NCI-H446 treated with DMSO at 0.1 percent for 48 hours (cell line): ENCODE measurements around the gene KRT16.
A peak's percentile ranks its signal among the peaks of the same experiment; 100 is the strongest.
"Not testable (repeated sequence)": the region's sequence is repeated elsewhere in the genome, so short reads cannot be mapped to it uniquely, and the experiment has no call there.

Experiments used
- DNase-seq: peaks from one replicate; lab custom pipeline; 2025; lab: John Stamatoyannopoulos, UW

The KRT16 gene

DNA sequence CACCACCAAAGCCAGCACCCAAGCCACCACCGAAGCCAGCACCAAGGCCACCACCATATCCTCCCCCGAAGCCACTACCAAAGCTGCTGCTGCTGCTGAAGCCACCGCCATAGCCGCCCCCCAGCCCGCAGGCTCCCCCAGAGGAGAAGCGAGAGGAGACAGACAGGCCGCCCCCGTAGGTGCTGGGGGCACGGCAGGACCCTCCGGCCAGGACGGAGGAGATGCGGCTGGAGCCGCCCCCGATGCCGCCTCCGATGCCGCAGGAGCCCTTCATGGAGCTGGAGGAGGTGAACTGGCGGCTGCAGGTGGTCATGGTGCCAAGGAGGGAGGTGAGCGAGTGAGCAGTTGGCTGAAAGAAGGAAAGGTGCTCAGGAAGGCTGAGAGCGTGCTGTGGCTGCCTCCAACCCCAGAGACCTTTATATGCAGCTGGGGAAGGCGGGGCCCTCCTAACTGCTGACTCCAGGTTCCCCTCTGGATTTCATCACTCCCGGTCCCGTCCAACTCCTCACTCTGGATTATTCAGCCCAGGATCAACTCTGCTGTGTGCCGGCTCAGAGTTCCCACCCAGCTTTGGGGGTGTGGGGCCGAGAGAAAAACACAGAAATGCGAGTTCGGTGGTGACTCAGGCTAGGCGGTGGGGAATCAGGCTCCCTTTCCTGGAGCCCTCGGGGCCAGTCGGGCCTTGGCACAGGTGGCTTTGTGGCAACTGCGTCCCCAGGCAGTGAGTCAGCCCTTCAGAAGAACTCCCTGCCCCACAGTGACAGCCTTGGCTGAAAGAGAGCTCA lies at the start of gene KRT16:
Gene KRT16, minus strand, starts transcription at position 392 of the 785 bp plus-strand sequence. Its CDS starts 79 bp downstream, at position 313.
- not testable (repeated sequence) for DNase-seq

DNA sequence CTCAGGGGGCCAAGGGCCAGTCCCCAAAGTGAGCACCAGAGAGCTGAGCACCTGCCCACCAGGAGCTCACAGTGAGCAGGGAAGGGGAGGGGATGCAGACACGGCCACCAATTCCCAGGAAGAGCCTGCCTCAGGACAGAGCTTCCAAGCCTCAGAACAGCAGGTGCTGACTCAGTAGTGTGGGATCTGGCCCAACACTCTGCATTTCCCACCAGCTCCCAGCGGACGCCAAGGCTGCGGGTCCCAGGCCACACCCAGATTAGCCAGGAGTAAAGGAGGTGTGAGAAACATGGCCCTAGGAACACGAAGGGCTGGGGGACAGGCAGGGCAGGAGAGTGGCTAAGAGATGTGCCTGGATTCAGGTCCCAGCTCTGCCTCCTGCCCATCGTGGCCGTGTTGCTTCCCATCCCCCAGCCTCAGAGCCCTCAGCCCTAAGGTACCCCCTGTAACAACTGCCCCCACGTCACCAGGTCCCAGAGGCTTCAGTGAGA lies 47.7 kb upstream of the KRT16 start:
- no peak for DNase-seq

DNA sequence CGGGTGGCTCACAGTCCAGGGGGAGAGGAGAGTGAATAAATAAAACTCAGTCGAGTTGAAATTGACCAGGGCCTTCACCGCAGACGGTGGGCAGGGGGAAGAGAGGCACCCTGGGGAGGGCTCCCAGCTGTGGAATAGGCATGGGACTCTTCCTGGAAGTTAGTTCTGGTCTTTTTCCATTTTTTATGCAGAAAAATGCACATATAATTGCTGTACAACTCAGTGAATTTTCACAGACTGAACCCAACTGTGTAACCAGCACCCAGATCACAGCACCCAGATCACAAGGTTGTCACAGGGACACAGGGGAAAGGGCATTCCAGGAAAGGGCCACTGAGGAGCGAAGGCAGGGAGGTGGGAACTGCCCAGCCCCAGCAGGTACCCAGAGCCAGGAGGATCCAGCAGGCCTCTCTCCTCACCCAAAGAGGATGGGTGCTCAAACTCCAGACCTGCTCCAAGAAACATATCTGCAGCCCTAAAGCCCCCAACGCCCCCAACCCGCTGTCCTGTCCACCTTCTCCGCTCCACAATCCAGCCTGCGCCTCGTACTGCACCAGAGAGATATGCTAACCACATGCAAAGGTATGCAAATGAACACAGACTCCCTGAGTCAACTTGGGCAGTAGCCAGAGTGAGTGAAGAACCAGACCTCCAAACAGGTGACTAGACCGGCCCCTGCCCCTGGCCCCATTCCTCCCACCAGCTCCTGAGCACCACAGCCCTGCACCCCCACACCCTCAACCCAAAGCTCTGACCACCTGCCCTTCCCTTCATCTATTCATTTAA lies 47.1 kb upstream of the KRT16 start:
- DNase-seq = no peak

DNA sequence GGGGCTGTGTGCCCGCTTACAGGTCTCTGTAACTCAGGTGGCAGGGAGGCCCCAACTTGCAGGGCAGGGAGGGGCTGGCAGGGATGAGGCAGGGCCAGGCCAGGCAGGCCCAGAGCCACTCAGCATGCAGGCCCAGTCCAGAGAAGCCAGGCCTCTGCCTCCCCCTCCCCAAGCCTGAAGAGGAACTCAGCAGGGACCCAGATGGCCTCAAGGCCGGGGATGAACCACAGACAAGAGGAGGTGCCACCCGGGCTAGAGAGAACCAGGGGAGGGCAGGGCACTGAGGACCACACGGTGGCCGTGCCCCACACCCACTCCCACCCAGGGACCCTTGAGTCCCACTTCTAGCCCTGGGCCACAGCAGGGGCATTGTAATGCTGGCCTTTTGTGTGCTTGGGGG lies 46.3 kb upstream of the KRT16 start:
- no peak for DNase-seq

DNA sequence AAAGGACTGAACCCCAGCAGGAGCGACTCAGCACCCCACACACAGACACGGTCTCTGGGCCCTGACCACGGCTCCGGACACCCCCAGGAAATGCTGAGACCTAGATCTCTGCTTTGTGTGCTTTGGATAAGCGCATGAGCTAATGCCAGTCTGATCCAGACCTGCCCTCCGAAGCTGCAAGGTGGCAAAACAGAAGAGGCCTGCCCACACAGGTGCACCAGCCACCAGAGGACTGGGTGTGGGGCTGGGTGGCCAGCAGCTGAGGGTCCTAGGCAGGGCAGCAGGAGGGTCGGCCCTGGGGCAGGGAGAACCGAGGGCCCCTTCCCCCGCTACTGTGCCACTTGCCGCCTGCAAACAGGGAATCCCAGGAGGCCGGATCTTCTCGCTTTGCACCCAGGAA lies 45.4 kb upstream of the KRT16 start:
- DNase-seq = no peak

DNA sequence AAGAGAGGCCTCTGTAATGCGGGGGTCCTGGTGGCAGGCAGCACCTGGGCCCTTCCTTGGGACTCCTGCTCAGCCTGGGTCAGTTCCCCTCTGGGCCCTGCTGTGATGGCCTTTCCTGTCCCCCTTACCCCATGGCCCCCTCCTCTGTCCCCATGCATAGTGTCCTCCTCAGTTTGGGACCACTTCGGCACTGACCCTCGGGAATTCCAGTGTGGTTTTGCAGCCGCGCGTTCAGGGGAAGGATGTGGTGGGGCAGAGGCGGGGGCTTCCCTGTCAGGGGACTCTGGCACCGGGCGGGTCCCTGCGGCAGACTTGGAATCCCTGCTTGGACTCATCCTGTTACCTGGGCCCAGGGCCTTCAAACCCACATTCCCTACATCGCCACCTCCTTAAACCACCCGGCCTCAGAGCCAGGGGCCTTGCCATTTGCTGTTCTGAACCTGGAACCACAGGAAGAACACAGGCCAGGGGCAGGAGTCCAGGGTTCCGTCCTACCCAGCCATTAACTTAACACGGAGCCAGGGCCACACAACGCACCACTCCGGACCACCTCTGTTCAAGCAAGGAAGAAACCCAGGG lies 44.7 kb upstream of the KRT16 start:
- no peak for DNase-seq

DNA sequence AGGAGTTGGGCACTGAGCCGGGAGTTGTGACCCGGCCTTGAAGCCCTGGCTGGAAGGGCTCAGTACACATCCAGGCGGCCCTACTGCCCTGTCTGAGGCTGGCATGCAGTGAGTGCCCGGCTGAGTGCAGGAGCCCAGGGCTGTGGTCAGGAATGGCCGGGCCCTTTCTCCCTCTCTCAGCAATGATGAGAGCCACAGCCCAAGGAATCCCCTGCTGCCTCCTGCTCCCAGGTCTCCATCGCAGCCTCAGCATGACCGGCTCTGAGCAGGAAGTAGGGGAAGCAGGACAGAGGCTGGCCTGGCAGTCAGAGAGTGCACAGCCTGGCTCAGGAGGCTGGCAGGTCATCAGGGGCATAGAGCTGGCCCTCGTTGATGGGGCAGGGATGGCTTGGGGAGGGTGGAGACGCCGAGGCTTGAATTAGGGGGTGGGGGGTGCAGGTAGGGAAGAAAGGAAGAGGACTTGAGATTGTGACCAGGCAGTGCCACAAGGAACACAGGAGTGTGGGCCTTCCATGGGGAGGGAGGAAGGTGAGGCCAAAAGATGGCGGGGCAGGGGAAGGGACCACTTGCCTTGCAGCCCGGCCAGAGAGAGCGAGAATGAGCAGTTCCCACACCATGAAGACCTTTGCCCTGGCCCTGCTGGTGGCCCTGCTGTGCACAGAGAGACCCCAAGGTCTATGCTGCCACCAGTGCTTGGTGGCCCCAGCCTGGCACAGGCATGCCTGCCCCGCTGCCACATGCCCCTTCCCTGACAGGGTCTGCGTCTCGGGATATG lies 43.9 kb upstream of the KRT16 start:
- DNase-seq = no peak

DNA sequence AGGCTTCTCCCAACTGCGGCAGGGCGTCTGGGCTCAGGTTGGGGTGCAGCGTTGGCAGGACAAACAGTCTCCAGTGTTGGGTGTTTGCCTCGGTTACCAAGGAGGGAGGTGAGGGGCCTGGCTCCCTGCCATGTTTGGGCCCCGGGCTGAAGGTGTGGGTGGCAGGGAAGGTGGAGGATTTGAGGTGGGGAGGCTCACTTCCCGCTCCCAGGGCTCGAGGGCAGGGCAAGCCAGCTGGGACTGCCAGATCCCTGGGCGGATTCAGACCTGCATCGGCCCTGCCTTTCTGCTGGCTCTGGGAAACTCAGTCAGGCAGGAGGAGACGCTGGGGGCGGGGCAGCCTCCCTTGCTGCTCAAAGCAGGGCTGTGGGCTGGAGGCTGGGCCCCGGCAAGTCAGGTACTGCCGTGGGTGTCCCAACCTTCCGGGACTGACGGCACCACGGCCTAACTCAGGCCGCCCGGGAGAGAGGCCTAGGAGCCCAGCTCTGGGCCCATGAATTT lies 43.1 kb upstream of the KRT16 start:
- no peak for DNase-seq

DNA sequence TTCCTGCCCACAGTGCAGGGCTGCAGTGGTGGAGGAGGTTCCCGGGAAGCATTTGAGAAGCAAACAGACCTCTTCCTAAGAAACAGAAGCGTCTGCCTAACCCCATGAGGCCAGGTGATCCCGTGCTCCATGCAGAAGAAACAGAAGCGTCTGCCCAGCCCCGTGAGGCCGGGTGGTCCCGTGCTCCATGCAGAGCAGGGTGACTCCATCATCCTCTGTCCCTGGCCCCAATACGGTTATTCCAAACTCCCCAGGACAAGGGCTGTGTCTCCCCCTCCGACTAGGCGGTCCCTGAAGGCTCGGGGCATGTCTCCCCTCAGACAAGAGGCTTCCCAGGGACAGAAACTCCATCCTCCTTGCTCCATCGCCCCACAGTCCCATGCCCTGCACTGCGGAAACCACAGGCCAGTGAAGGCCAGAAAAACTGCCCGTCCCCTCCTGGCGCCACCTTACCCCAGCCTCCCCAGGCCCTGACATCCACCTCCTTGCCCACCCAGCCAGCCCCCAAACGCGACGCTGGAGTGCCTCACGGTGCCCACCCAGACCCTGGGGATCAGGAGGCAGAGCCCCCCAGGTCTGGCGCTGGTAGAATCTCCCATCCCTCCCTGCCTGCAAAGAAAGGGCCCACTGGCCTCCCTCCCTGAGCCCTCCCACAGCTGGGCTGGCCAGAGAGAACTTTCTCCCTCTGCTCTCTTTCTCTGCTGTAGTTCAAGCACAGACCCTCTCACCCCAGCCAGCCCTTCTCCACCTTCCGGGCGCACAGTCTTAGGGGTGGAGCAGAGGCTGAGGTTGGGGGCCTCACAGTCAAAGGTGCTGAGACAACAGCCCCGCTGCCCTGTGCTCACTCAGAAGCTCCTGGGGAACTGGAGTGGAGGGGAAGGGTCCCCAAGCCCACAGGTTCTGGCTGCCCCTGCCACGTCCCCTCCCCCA lies 42.4 kb upstream of the KRT16 start:
- no peak for DNase-seq

DNA sequence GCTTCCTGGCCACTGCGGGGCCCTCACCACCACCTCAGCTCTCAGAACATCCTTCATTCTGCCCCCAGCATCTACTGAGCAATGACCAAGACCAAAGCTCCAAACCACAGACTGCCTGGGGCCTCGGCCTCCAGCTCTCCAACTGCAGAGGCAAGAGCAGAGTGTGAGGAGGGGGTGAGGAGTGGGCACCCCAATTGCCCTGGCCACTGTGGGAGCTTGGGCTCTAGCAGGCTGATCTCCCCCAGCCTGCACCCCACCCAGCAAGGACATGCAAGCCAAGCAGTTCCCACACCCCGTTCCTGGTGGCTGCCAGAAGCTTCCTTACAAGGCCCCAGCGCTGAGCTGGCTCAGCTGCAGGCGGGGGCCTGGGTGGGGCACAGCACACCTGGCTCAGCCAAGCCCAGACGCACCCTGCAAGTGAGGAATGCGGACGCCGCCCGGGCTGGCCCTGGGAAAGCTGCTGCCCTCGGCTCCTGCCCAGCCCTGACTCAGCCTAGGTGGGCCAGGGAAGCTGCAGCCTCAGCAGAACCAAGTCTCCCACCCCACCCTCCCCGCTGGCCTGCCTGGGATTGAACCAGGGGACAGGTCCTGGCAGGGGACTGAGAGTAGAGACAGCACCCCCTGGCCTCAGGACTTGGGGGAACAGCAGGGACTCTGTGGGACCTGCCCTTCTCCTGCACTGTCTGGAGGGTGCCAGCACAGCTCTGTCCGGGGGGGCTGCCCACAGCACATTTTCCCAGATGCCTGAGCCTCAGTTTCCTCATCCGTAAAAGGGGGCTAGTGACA lies 41.5 kb upstream of the KRT16 start:
- DNase-seq = no peak

DNA sequence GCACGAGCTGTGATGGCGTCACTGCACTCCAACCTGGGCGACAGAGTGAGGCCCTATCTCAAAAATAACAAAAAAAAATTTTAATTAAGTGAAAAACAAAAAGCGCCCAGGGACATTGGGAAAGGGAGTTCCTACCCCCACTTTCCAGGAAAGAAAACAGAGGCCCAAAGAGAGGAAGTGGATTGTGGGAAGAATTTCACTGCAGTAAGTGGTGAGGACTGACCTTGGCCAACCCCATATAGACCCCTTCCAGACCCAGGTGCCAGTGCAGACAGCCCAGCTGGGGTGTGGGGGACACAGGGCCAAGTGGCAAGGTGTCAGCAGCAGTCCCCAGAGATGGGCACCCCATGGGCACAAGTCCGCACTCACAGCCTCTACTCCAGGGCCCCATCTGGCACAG lies 40.9 kb upstream of the KRT16 start:
- no peak for DNase-seq

DNA sequence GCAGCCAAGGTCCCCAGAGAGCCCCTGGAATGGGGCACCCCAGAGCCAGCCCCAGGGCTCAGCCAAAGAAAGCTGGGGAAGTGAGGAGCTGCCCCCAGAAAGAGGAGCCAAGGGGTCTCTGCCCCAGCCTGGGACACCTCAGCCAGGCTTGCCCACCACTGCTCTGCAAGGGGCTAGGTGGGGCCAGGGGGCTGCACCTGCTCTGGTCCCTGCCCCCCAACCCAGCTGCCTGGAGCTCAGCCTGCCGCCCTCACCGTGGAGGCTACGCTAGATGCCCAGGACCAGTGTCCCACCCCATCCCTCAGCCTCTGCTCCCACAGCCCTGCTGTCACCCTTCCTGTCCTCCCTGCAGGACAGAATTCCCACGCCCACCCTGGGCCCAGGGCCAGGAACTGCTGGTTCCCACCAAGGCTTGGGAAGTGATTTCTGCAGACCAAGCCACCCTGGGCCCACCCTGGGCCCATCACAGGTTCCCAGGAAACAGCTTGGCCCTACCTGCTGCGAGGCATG lies 39.9 kb upstream of the KRT16 start:
- DNase-seq = no peak

DNA sequence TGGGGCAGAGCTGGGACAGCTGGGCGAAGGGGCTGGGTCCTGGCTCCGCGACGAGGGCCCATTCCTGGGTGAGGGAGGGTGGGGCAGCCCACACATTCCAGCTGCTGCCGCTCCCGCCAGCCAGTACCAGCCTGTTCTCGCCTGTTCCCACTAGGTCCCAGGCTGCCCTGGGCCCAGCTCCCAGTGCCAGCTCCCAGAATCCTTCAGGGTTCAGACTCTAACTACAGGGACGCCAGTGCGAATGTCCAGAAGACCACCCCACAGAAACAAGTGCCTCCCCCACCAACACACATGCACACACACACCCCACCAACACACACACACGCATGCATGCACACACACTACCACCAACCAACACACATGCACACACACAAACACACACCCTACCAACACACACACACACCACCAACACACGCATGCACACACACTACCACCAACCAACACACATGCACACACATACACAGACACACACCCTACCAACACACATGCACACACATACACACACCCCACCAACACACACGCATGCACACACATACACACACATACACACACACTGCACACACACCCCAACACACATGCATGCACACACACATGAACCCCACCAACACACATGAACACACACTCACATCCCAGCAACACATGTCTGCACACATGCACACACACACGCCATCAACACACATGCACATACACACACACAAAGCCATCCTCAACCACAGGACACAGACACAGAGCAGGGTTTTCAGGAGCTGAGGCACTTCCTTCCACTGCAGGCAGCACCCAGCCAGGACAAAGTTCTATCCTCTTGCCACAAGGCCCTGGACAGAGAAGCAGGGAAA lies 39.3 kb upstream of the KRT16 start:
- DNase-seq = no peak

DNA sequence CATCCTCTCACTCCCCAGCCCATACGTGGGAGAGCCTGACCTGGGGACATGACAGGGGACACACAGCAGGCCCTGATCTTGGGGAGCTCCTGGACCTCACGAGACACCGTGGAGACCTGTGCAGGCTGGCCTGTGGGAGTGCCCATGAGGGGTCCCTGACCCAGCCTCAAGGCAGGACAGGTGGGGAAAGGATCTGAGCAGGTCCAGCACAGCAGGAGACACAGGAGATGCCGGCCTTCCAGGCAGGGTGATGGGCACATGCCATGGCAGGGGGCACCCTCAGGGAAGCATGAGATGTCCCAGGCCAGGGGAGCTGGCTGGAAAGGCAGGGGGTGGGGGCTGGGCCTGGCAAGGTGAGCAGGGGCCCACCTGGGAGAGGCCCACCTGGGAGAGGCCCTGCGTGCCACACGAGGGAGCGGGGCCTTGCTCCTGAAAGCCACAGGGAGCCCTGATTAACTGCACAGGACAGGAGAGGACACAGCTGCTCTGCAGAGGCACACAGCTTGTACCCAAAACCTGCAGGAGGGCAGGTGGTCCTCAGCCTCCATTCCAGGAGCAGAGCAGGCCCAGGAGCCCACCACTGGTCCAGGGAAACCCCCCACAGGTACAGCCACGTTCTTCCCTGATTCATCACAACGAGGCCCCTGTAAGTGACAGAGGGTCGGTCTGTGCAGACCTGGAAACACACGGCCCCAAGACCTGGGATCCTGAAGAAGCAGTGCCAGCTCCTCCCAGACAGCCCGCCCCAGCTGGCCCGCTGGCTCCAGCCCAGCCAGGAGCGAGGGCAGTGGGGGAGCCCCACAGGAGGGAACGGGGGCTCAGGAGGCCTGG lies 38.4 kb upstream of the KRT16 start:
- DNase-seq = no peak

DNA sequence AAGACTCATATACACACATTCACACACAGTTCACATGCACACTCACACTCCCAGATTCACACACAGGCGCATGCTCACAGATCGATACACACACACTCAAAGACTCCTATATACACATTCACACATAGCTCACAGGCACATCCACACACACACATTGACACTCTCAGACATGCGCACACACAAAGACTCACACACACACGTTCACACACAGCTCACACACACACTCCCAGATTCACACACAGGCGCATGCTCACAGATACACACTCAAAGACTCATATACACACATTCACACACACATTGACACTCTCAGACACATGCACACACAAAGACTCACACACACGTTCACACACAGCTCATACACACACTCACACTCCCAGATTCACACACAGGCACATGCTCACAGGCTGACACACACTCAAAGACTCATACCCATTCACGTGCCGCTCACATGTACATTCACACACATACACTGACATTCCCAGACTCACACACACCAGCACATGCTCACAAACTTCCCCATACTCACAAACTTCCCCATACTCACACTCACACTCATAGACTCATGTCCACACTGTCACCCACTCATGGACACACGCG lies 37.5 kb upstream of the KRT16 start:
- DNase-seq = no peak

DNA sequence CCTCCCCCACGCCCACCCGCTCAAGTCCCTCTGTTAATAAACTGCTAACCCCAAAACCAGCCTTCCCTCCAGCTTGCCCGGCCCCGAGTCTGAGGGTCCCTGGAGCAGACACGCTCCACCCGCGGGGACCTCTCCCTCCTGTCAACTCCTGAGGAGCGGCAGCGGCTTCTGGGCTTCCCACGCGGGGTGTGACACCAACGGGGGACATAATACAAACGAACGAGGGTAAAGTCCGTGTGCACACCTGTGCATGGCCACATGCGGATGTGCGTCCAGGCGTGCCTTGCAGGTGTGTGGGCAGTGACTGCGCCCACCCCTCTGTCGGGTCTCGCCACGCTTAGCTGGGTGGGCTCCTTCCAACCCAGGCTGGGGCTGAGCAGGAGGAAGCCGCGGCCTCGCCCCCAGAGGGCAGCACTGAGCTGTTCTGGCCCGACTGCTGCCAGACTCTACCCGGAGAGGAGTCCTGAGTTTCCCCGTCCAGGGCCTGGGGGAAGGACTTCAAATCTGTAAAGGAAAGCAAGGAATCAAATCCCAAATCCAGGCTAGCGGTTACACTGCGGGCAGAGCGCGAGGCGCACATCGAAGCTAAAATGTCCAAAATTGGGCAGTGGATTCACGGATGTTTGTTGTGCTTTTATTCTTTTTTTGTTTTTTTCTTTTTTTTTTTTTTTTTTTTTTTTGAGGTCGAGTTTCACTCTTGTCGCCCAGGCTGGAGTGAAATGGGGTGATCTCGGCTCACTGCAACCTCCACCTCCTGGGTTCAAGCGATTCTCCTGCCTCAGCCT lies 36.0 kb upstream of the KRT16 start:
- peak; percentile 19 for DNase-seq

DNA sequence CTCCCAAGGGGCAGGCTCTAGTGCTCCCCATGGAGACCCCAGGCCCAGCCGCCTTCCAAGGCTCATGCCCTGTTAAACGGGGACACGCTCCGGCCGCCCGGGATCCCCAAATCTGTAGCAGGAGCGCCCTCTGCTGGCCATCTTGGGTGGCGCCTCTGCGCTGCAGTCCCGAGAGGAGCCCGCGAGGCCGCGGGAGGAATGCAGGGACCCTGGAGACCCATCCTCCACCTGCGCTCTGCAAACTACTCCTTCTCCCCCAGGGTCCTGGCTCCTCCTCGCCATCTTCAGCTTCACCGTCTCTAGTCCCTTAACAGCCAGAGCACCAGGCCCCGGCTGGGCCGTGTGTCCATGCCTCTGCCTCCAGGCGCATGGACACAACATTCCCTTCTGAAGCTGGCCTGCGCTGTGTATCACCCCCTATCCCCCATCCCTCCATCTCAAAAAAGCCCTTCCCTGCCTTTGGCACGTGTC lies 35.4 kb upstream of the KRT16 start:
- peak; percentile 24 for DNase-seq
